Stimulated activated CD4-positive, alpha-beta T cell treated with anti-CD3 and anti-CD28 coated beads, Interleukin-12 subunit alpha, Interleukin-12 subunit beta, amount 100 ng/mL, for 48 hours (primary cell): ENCODE results near the gene VRK3.
A peak's percentile ranks its signal among the peaks of the same experiment; 100 is the strongest.

Source experiments
- DNase-seq, 3 donors: peaks; one replicate each; pipeline ENCODE4 v3.0.0-alpha.2; 2020; ENCODE audit warnings: low read depth in 2 of 3, low spot score in 1 of 3

Gene VRK3

GRCh38 chr19:49932731-49933131, 92.4 kb downstream of the VRK3 start:
- DNase-seq: no peak

DNA sequence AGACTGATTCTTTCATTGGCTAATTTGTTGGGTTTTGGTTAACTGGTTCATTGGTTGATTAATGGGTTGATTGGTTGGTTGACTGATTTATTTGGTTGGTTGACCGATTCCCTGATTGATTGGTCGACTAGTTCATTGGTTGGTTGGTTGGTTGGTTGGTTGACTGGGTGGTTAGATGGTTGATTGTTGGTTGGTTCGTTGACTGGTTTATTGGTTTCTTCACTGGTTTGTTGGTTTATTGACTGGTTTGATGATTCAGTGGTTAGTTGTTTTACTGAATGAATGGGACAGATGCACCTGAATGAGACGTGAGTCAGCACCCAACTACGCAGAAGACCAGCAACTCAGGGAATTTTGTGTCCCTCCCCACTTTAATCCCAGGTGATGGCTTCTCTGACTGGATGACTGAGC, 93.1 kb downstream of the VRK3 start:
- no peak for DNase-seq

- DNase-seq: no peak
These were observed 93.7 kb downstream of the VRK3 start for GRCh38 chr19:49931293-49932040.

GRCh38 chr19:49930483-49931011, 94.6 kb downstream of the VRK3 start:
- no peak for DNase-seq

DNA sequence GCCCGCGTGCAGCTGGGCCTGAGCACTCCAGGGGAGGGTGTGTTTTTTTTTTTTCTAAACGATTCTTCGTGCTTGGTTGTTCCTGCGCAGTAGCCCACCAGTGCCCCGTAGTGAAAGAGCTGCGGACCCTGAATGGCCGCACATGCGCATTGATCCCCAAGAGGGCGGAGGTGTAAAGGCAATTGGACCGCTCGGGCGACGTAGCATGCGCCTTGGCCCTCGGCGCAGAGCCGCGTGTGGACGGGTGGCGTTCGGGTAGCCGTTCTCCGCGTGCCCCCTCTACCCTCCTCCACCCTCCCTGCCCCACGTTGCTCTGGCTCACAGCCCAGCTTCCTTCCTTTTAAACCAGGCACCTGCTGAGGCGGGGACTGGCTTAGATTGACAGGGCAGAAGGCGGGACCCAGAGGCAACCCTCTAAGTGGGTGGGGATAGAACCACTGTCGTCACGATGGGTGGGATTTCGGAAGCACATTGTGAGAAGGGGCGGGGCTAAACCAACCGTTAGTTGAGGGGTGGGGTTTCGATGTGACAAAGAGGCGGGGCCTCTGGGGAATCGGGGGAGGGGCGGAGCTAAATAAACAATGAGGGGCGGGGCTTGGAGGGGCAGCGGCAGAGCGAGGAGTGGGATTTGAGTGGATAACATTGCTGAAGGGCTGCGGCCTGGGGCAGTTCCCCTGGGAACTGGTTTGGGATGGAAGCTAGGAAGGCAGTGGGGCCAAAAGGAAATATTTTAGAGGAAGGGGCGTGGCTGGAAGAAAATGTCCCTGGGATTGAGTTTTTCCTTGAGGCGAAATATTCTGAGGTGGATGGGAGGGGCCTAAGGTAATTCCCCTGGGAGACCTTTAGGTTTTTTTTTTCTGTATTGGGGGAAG, 95.3 kb downstream of the VRK3 start:
- DNase-seq: peak; percentile 86 to 98 (median 94)

DNA sequence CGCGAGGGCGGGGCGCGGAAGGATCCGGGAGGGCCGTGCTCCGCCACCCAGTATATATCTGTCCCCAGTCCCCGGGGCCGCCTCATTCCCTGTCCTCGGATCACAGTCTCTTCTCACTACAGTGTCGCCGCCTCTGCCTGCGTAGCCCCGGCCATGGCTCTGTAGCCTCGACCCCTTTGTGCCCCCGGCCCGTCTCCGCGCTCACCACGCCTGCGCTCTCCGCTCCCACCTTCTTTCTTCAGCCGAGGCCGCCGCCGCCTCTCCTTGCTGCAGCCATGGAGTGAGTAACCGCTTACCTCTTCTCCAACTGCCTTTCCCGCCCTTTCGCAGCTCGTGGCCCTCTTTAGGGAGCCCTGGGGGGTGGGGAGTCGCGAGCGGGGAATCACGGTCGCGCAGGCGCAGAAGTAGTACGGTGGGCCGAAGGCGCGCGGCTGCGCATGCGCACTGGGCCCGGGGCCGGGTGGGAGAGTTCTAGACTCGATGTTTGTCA, 96.0 kb downstream of the VRK3 start, which contains the start of the genes ATF5 and NUP62:
Gene ATF5, plus strand, starts transcription at position 85 of the 490 bp plus-strand sequence. CDS start 1,646 bp downstream, outside the sequence.
Gene NUP62, minus strand, starts transcription at position 384 of the 490 bp plus-strand sequence. CDS start 19,697 bp downstream, outside the sequence.
- DNase-seq: peak; percentile 87 to 89 (median 88)

DNA sequence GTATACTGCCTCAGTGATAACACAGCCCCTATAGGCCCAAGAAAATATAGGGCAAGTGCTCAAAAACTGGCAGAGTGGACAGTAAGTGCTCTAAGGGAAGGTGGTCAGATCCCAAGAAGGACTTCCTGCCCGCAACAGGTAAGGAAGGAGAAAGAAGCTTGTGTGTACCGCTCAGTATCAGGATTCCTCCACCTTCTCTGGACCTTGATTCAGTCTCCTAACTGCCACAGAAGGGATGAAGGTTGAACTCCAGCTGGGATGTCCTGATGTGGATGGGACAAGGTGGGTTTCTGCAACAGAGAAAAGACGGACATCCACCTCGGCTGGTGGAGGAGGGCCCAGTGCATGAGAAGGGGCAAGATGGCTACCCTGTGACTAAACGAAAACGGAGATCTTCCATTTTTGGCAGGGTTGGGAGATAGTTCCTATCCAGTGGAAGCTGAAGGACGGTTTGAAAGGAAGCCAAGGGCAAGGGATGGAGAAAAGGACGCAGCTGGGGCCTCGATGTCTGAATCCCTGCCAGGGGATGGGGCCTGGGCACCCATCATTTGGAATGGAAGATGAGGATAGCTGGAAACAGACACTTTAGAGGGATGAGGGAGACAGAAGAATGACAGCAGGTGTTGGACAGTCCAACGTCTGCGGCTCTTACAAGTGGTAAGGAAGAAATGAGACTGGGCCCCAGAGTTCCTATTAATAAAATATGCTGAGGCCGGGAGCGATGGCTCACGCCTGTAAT, 97.5 kb downstream of the VRK3 start:
- DNase-seq: no peak

GRCh38 chr19:49926515-49926914, 98.7 kb downstream of the VRK3 start:
- no peak for DNase-seq
